B cell (primary cell): Measurements from ENCODE around the gene RND1. TPM values are rescaled to one million over a fixed set of nuclear protein-coding genes. Genes with fewer than 3 reads are reported as not detected.

ENCODE experiments used
- ATAC-seq: fragments of 200-7000 bp; cut with Tn5 transposase; one replicate; pipeline ENCODE4 v1.10.0; 2021; ENCODE audit warnings: low read depth, mild to moderate bottlenecking, moderate number of reproducible peaks, moderate library complexity
- CTCF ChIA-PET: fragments of 350-600 bp; sonication (Branson Sonifier 250); formaldehyde crosslinking; loops from one replicate; lab custom pipeline; 2021; ENCODE audit warnings: antibody characterized with exemption, inconsistent platforms; lab: Charles Lee
- POLR2A ChIA-PET: fragments of 350-600 bp; sonication (Branson Sonifier 250); formaldehyde crosslinking; loops from one replicate; lab custom pipeline; 2021; ENCODE audit warnings: antibody characterized with exemption; lab: Charles Lee
- DNase-seq: peaks from one replicate; pipeline ENCODE4 v3.0.0; 2013
- H2AFZ ChIP-seq: 2 replicates; pipeline ENCODE4 v1.6.1; 2012; ENCODE audit warnings: mild to moderate bottlenecking, low read depth, low read length; ENCODE audit not compliant: insufficient read depth, poor library complexity, severe bottlenecking
- H3K27ac ChIP-seq, 2 donors: 1 replicate in 1 of 2; 2 replicates in 1 of 2; pipeline ENCODE4 v1.5.1; 2012 to 2013; ENCODE audit warnings: low read length in 2 of 2, mild to moderate bottlenecking in 2 of 2, moderate library complexity in 1 of 2
- H3K27me3 ChIP-seq, 4 experiments: fragments of 200-600 bp in 1 of 4; sonication (generic) in 1 of 4; replicated peaks in 1 of 4; 1 replicate in 2 of 4; 2 replicates in 2 of 4; pipeline versions ENCODE4 v1.6.1 to v1.7.0; 2013 to 2016; ENCODE audit warnings: low read length in 3 of 4, mild to moderate bottlenecking in 2 of 4, mixed read lengths in 1 of 4, moderate library complexity in 1 of 4; ENCODE audit not compliant: insufficient read depth in 4 of 4, control insufficient read depth in 3 of 4; ENCODE audit errors: control extremely low read depth in 1 of 4
- H3K36me3 ChIP-seq, 2 experiments: replicated peaks in 1 of 2; 1 replicate in 1 of 2; 2 replicates in 1 of 2; pipeline versions ENCODE4 v1.6.1 to v1.7.1; 2013; ENCODE audit warnings: low read length in 1 of 2; ENCODE audit not compliant: insufficient read depth in 2 of 2, control insufficient read depth in 1 of 2; ENCODE audit errors: control extremely low read depth in 1 of 2, extremely low read depth in 1 of 2
- H3K4me1 ChIP-seq, 2 donors: fragments of 200-600 bp in 1 of 2; sonication (generic) in 1 of 2; 1 replicate in 1 of 2; 2 replicates in 1 of 2; pipeline versions ENCODE4 v1.5.1 to v1.6.1; 2013 to 2017; ENCODE audit warnings: low read length in 2 of 2; ENCODE audit not compliant: control insufficient read depth in 2 of 2, insufficient read depth in 2 of 2
- H3K4me2 ChIP-seq: replicated peaks from 2 replicates; pipeline ENCODE3; 2012; ENCODE audit warnings: mild to moderate bottlenecking, low read depth, low read length; ENCODE audit not compliant: poor library complexity, severe bottlenecking
- H3K4me3 ChIP-seq, 5 experiments: fragments of 200-600 bp in 1 of 5; sonication (generic) in 1 of 5; 1 replicate in 3 of 5; 2 replicates in 2 of 5; pipeline versions ENCODE4 v1.5.1 to v1.7.0; 2011 to 2016; ENCODE audit warnings: low read length in 4 of 5, mild to moderate bottlenecking in 4 of 5, low read depth in 2 of 5, control low read depth in 1 of 5, moderate library complexity in 1 of 5; ENCODE audit not compliant: insufficient read depth in 1 of 5; ENCODE audit errors: control extremely low read depth in 1 of 5, extremely low read depth in 1 of 5
- H3K79me2 ChIP-seq: fragments of 200-600 bp; sonication (generic); one replicate; pipeline ENCODE4 v1.6.0; 2016; ENCODE audit warnings: low read length; ENCODE audit not compliant: control insufficient read depth, insufficient read depth
- H3K9ac ChIP-seq: fragments of 200-600 bp; sonication (generic); 2 replicates; pipeline ENCODE4 v1.6.1; 2017; ENCODE audit warnings: mild to moderate bottlenecking, low read length, moderate library complexity
- H3K9me3 ChIP-seq, 3 donors: one replicate each; pipeline versions ENCODE4 v1.6.1 to v1.7.1; 2013; ENCODE audit warnings: low read length in 2 of 3; ENCODE audit not compliant: control insufficient read depth in 2 of 3, insufficient read depth in 1 of 3; ENCODE audit errors: control extremely low read depth in 1 of 3
- H4K20me1 ChIP-seq: 2 replicates; pipeline ENCODE4 v1.6.0; 2012; ENCODE audit warnings: mild to moderate bottlenecking, low read length; ENCODE audit not compliant: insufficient read depth, control insufficient read depth, poor library complexity, severe bottlenecking
- H3K27ac Mint-ChIP-seq: one replicate; pipeline ENCODE4 v1.8.0; 2021; ENCODE audit warnings: mixed read lengths
- H3K27me3 Mint-ChIP-seq: one replicate; pipeline ENCODE4 v1.8.0; 2021; ENCODE audit warnings: mixed read lengths
- H3K4me1 Mint-ChIP-seq: one replicate; pipeline ENCODE4 v1.8.0; 2021; ENCODE audit warnings: mixed read lengths
- H3K4me3 Mint-ChIP-seq: one replicate; pipeline ENCODE4 v1.8.0; 2021; ENCODE audit warnings: mixed read lengths
- H3K9me3 Mint-ChIP-seq: one replicate; pipeline ENCODE4 v1.8.0; 2022; ENCODE audit warnings: mixed read lengths; ENCODE audit not compliant: insufficient read depth
- EZH2 ChIP-seq: IDR thresholded peaks from 2 replicates; pipeline ENCODE4 v1.6.1; 2012; ENCODE audit warnings: borderline replicate concordance, low read depth, mild to moderate bottlenecking, moderate library complexity, low read length; ENCODE audit not compliant: insufficient read depth, poor library complexity, severe bottlenecking
- WGBS: methylation state at CpG from one replicate; pipeline ENCODE4 v1.1.5; 2013; ENCODE audit warnings: missing lambda C conversion rate; ENCODE audit not compliant: insufficient coverage; 5-methylcytosine and 5-hydroxymethylcytosine counted together
- intact Hi-C: fragments of 100-400 bp; cut with micrococcal nuclease; formaldehyde crosslinking; loops from one replicate; pipeline ENCODE4 v1.10.0; 2022
- polyA plus RNA-seq: library from polyadenylated mRNA; depleted of rRNA; stranded (reverse); fragments of >200 nt; gene quantifications from 2 replicates; pipeline ENCODE4 v1.2.3, GENCODE V29; 2012
- total RNA-seq, 2 donors: library from RNA; stranded (reverse); fragments of 120-200 nt in 1 of 2; gene quantifications; 1 replicate in 1 of 2; 2 replicates in 1 of 2; pipeline versions ENCODE4 v1.2.3 to v1.2.4, GENCODE V29; 2013 to 2022
- TF ChIP-seq, protein P1 (sequence below): fragments of 200-600 bp; IDR thresholded peaks from one replicate; pipeline ENCODE4 v1.8.0; 2022; ENCODE audit warnings: antibody characterized with exemption, mild to moderate bottlenecking

The RND1 gene
- total and polyA plus RNA-seq, 2 donors (not counting 1 experiment from before 2014, with no cell fraction given), result 7.3 to 19.5 TPM

- H3K79me2 ChIP-seq, result no peaks in the 10 kb centered on the region
- peaks cover 13% of the 10 kb centered on the region for H4K20me1 ChIP-seq
- no peaks in the 10 kb centered on the region for H3K36me3 ChIP-seq
- intact Hi-C loops, result no loop called here
- peak overlapping the region; percentile 91 for H3K9ac ChIP-seq
- WGBS, result 95% methylated on average over 3 of the region's 3 CpGs
- DNase-seq, result no peak
- peaks cover 0 to 31% (median 16%) of the 10 kb centered on the region in 4 experiments for H3K27me3 ChIP-seq
- H3K27ac ChIP-seq, result no peak overlapping the region
- Mint-ChIP-seq H3K4me1 (peaks cover 29% of the 10 kb centered on the region), H3K4me3 (peak overlapping the region; percentile 96), H3K27ac (no peak overlapping the region), H3K9me3 (no peaks in the 10 kb centered on the region), H3K27me3 (peaks cover 12% of the 10 kb centered on the region)
- peak overlapping the region; percentile 100 for H3K4me2 ChIP-seq
- peaks cover 30 to 38% of the 10 kb centered on the region in 2 donors for H3K4me1 ChIP-seq
- no peak for ATAC-seq
- TF ChIP-seq, protein P1, sequence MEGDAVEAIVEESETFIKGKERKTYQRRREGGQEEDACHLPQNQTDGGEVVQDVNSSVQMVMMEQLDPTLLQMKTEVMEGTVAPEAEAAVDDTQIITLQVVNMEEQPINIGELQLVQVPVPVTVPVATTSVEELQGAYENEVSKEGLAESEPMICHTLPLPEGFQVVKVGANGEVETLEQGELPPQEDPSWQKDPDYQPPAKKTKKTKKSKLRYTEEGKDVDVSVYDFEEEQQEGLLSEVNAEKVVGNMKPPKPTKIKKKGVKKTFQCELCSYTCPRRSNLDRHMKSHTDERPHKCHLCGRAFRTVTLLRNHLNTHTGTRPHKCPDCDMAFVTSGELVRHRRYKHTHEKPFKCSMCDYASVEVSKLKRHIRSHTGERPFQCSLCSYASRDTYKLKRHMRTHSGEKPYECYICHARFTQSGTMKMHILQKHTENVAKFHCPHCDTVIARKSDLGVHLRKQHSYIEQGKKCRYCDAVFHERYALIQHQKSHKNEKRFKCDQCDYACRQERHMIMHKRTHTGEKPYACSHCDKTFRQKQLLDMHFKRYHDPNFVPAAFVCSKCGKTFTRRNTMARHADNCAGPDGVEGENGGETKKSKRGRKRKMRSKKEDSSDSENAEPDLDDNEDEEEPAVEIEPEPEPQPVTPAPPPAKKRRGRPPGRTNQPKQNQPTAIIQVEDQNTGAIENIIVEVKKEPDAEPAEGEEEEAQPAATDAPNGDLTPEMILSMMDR, result no peak
- no peak for TF ChIP-seq EZH2
- H2AFZ ChIP-seq, result peak overlapping the region; percentile 96
- ChIA-PET CTCF (interaction anchor here (1.1 to 6.8 kb wide), 4 partner anchors 8 to 52 kb away, joined by 3 to 57 read pairs (median 14); partner anchors contain the start of gene DDX23), POLR2A (interaction anchor here (0.9 kb wide), 1 partner anchor 981 kb away, joined by 3 read pairs; no protein-coding TSS in a partner anchor)
- H3K9me3 ChIP-seq, result no peaks in the 10 kb centered on the region
- H3K4me3 ChIP-seq, result no peak overlapping the region
Observed at GRCh38 chr12:48816143-48816854, 49.4 kb downstream of the RND1 start.
